Keratinocyte (primary cell): Measurements from ENCODE around the gene SCYL3.

Experiments
- EZH2 ChIP-seq: IDR thresholded peaks from one replicate; pipeline ENCODE4 v1.6.1; 2012; ENCODE audit warnings: inconsistent platforms, mild to moderate bottlenecking, low read length, moderate library complexity
- TF ChIP-seq, protein P1 (sequence below), 3 experiments: IDR thresholded peaks in 1 of 3; conservative IDR thresholded peaks in 1 of 3; optimal IDR thresholded peaks in 1 of 3; 2 replicates in 2 of 3; 3 replicates in 1 of 3; pipeline versions ENCODE3 to v1.5.1; 2011; ENCODE audit warnings: low read length in 3 of 3, mild to moderate bottlenecking in 3 of 3, moderate library complexity in 2 of 3, control low read depth in 1 of 3, inconsistent platforms in 1 of 3; ENCODE audit not compliant: insufficient read depth in 2 of 3; ENCODE audit errors: extremely low read depth in 1 of 3

- TF ChIP-seq, protein P1, sequence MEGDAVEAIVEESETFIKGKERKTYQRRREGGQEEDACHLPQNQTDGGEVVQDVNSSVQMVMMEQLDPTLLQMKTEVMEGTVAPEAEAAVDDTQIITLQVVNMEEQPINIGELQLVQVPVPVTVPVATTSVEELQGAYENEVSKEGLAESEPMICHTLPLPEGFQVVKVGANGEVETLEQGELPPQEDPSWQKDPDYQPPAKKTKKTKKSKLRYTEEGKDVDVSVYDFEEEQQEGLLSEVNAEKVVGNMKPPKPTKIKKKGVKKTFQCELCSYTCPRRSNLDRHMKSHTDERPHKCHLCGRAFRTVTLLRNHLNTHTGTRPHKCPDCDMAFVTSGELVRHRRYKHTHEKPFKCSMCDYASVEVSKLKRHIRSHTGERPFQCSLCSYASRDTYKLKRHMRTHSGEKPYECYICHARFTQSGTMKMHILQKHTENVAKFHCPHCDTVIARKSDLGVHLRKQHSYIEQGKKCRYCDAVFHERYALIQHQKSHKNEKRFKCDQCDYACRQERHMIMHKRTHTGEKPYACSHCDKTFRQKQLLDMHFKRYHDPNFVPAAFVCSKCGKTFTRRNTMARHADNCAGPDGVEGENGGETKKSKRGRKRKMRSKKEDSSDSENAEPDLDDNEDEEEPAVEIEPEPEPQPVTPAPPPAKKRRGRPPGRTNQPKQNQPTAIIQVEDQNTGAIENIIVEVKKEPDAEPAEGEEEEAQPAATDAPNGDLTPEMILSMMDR (optimal IDR thresholded peaks at IDR 0.05 in 1 of 3, IDR thresholded peaks at IDR 0.05 in 1 of 3, conservative IDR thresholded peaks at IDR 0.05 in 1 of 3; ENCODE audit: extremely low read depth in 1 of 3, insufficient read depth in 2 of 3, low read length in 3 of 3): no peak
- TF ChIP-seq EZH2: no peak
These were observed 1.3 kb downstream of the SCYL3 start for GRCh38 chr1:169892176-169892926.
